OCI-LY1 (cell line): ENCODE results near the gene STARD7.

ENCODE experiments used
- CTCF ChIP-seq: fragments of 200-600 bp; sonication (generic), shearing (Covaris generic); IDR thresholded peaks from 2 replicates; pipeline ENCODE4 v1.5.1; 2017; ENCODE audit warnings: mild to moderate bottlenecking, antibody characterized with exemption, low read length, moderate library complexity, mixed read lengths
- EZH2 ChIP-seq: fragments of 200-600 bp; sonication (generic), shearing (Covaris generic); IDR thresholded peaks from 2 replicates; pipeline ENCODE4 v1.8.0; 2017; ENCODE audit warnings: borderline replicate concordance, mixed run types, mild to moderate bottlenecking, antibody characterized with exemption, low read length, moderate library complexity, mixed read lengths

DNA sequence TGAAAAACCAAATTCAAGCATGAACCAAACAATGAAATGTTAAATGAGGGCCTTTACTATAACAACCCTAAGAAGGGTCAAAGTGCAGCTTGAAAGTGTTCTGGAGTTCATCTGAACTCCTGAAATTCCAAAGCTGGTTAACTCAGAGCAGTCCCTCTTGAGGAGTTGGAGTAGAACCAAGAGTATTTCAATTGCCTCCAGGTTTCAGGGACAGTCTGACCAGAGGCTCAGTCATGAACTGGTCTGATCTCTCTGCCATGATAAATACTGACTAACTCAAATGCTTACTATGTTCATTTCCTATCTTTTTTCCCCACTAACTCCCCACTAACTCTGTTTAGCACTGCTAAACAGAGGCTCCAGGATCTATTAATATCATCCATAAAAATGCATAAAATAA, 2.7 kb downstream of the STARD7 start:
- no peak for TF ChIP-seq CTCF
- no peak for TF ChIP-seq EZH2
